Gastroesophageal sphincter (tissue), 3 donors: ENCODE results near the gene SLFN13.

Experiments used
- CTCF ChIP-seq, 4 experiments: fragments of 200-600 bp in 2 of 4; fragments of 450-650 bp in 2 of 4; sonication (generic) in 1 of 4; IDR thresholded peaks; one replicate each; pipeline ENCODE4 v1.5.1; 2017 to 2019; ENCODE audit warnings: antibody characterized with exemption in 4 of 4, mild to moderate bottlenecking in 2 of 4, moderate library complexity in 2 of 4
- EP300 ChIP-seq: sonication (generic); formaldehyde crosslinking; IDR thresholded peaks from one replicate; pipeline ENCODE4 v1.6.1; 2017; ENCODE audit warnings: antibody characterized with exemption, mild to moderate bottlenecking

GRCh38 chr17:35491417-35491816, 42.9 kb upstream of the SLFN13 start:
- TF ChIP-seq CTCF (IDR thresholded peaks at IDR 0.05), result no peak
- TF ChIP-seq EP300, result no peak
